ENCODE measurements around the gene SEC14L1. TPM values are rescaled to one million over a fixed set of nuclear protein-coding genes. Genes with fewer than 3 reads are reported as not detected.

Gene SEC14L1
- total RNA-seq, 1 experiment from 2014 or later = 78.6 TPM

DNA sequence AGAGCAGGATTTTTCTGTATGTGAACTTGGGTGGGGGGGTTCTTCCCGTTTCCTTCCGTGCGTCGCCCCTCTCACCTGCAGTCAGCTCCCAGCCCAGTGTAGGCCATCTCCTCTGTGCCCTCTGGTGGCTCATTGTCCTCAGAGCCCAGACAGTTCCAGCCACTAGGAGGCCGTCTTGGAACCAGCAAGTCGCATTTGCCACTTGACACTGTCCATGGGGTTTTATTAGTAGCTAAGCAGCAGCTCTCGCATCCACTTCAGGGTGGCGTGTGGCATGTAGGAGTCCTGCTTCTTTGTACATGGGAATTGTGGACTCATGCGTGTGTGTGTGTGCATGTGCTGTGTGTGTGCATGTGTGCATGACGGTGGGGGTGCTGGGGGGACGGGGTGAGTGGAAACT, 74.0 kb downstream of the SEC14L1 start:
- H3K36me3 ChIP-seq (ENCODE audit: insufficient read depth, low read length, poor library complexity, severe bottlenecking) = peaks cover 50% of the 10 kb centered on the region
- intact Hi-C loops (cut with micrococcal nuclease; ENCODE audit: unreplicated experiment) = no loop called here
- CTCF ChIA-PET = no interaction called here
- peak; percentile 54 for DNase-seq (ENCODE audit: low spot score)
- TF ChIP-seq EZH2 (IDR thresholded peaks at IDR 0.05; ENCODE audit: borderline replicate concordance, low read depth, low read length, poor library complexity, severe bottlenecking) = no peak
- TF ChIP-seq, protein P1, sequence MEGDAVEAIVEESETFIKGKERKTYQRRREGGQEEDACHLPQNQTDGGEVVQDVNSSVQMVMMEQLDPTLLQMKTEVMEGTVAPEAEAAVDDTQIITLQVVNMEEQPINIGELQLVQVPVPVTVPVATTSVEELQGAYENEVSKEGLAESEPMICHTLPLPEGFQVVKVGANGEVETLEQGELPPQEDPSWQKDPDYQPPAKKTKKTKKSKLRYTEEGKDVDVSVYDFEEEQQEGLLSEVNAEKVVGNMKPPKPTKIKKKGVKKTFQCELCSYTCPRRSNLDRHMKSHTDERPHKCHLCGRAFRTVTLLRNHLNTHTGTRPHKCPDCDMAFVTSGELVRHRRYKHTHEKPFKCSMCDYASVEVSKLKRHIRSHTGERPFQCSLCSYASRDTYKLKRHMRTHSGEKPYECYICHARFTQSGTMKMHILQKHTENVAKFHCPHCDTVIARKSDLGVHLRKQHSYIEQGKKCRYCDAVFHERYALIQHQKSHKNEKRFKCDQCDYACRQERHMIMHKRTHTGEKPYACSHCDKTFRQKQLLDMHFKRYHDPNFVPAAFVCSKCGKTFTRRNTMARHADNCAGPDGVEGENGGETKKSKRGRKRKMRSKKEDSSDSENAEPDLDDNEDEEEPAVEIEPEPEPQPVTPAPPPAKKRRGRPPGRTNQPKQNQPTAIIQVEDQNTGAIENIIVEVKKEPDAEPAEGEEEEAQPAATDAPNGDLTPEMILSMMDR (conservative IDR thresholded peaks at IDR 0.05; ENCODE audit: low read depth, low read length) = peak; percentile 61
- peaks cover 16% of the 10 kb centered on the region for H3K4me1 ChIP-seq (ENCODE audit: insufficient read depth, low read length, poor library complexity, severe bottlenecking)
- no TSS peak for BruUV-seq (replicated peaks)
- POLR2A ChIA-PET (ENCODE audit: low non-redundant PET) = interaction anchor here (0.6 kb wide), 1 partner anchor 124 kb away, joined by 3 read pairs; no protein-coding TSS in a partner anchor
- no peak overlapping the region for H3K27ac ChIP-seq (ENCODE audit: low read depth, low read length, poor library complexity, severe bottlenecking)
- H3K4me3 ChIP-seq (ENCODE audit: low read depth, low read length, poor library complexity, severe bottlenecking) = no peak overlapping the region
- no peaks in the 10 kb centered on the region for H3K27me3 ChIP-seq (replicated peaks; ENCODE audit: insufficient read depth, low read depth, low read length, poor library complexity)
- no peaks in the 10 kb centered on the region for H3K9me3 ChIP-seq (ENCODE audit: low read depth, low read length, poor library complexity, severe bottlenecking)

GRCh38 chr17:77215281-77215680, 74.5 kb downstream of the SEC14L1 start:
- H3K4me3 ChIP-seq (ENCODE audit: low read depth, low read length, poor library complexity, severe bottlenecking) = no peak overlapping the region
- H3K27ac ChIP-seq (ENCODE audit: low read depth, low read length, poor library complexity, severe bottlenecking) = no peak overlapping the region
- no peaks in the 10 kb centered on the region for H3K27me3 ChIP-seq (replicated peaks; ENCODE audit: insufficient read depth, low read depth, low read length, poor library complexity)
- no peak for DNase-seq (ENCODE audit: low spot score)
- BruUV-seq (replicated peaks) = TSS peak; percentile 52
- no peak for TF ChIP-seq EZH2 (IDR thresholded peaks at IDR 0.05; ENCODE audit: borderline replicate concordance, low read depth, low read length, poor library complexity, severe bottlenecking)
- TF ChIP-seq, protein P1 (conservative IDR thresholded peaks at IDR 0.05; ENCODE audit: low read depth, low read length) = no peak
- H3K36me3 ChIP-seq (ENCODE audit: insufficient read depth, low read length, poor library complexity, severe bottlenecking) = peaks cover 46% of the 10 kb centered on the region
- POLR2A ChIA-PET (ENCODE audit: low non-redundant PET) = interaction anchor here (0.6 kb wide), 1 partner anchor 125 kb away, joined by 3 read pairs; no protein-coding TSS in a partner anchor
- no peaks in the 10 kb centered on the region for H3K9me3 ChIP-seq (ENCODE audit: low read depth, low read length, poor library complexity, severe bottlenecking)
- CTCF ChIA-PET = no interaction called here
- intact Hi-C loops (cut with micrococcal nuclease; ENCODE audit: unreplicated experiment) = no loop called here
- H3K4me1 ChIP-seq (ENCODE audit: insufficient read depth, low read length, poor library complexity, severe bottlenecking) = peaks cover 12% of the 10 kb centered on the region

GRCh38 chr17:77216486-77216885, 75.7 kb downstream of the SEC14L1 start:
- Histone ChIP-seq H3K4me3 (ENCODE audit: low read depth, low read length, poor library complexity, severe bottlenecking) (no peak overlapping the region), H3K27ac (ENCODE audit: low read depth, low read length, poor library complexity, severe bottlenecking) (no peak overlapping the region), H3K27me3 (replicated peaks; ENCODE audit: insufficient read depth, low read depth, low read length, poor library complexity) (no peaks in the 10 kb centered on the region), H3K4me1 (ENCODE audit: insufficient read depth, low read length, poor library complexity, severe bottlenecking) (peaks cover under 1% of the 10 kb centered on the region), H3K36me3 (ENCODE audit: insufficient read depth, low read length, poor library complexity, severe bottlenecking) (peaks cover 36% of the 10 kb centered on the region), H3K9me3 (ENCODE audit: low read depth, low read length, poor library complexity, severe bottlenecking) (no peaks in the 10 kb centered on the region)
- intact Hi-C loops (cut with micrococcal nuclease; ENCODE audit: unreplicated experiment) = no loop called here
- POLR2A ChIA-PET (ENCODE audit: low non-redundant PET) = no interaction called here
- CTCF ChIA-PET = no interaction called here
- BruUV-seq (replicated peaks) = TSS peak; percentile 63
- TF ChIP-seq, protein P1 (conservative IDR thresholded peaks at IDR 0.05; ENCODE audit: low read depth, low read length) = no peak
- no peak for TF ChIP-seq EZH2 (IDR thresholded peaks at IDR 0.05; ENCODE audit: borderline replicate concordance, low read depth, low read length, poor library complexity, severe bottlenecking)
- no peak for DNase-seq (ENCODE audit: low spot score)

Measured in A673 (cell line).